ENCODE data around the gene GDI2. TPM values are rescaled to one million over a fixed set of nuclear protein-coding genes. Genes with fewer than 3 reads are reported as not detected.

GDI2 gene
- total and polyA plus RNA-seq, 10 donors, result 100 to 272 (median 198) TPM

DNA sequence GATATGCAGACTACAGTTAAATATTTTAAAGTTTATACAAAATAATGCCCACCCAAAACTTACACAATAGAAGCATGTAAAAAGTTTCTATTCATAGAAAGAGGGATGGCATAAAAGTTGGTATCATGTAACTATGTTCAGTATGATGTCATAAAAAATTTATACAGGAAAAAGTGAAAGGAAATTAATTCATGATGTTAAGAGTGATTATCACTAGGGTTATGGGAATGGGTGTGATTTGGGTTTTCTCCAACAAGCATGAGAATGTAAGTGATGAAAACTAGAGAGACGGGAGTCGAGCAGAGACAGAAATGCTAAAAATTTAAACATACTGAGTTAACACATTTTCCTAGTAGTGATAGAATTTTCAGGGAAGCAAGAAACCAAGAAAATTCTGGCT, 52.7 kb downstream of the GDI2 start:
- TF ChIP-seq POLR2AphosphoS5 (IDR thresholded peaks at IDR 0.05) (no peak), POLR2A (IDR thresholded peaks at IDR 0.05) (no peak)
- TF ChIP-seq, protein P1, sequence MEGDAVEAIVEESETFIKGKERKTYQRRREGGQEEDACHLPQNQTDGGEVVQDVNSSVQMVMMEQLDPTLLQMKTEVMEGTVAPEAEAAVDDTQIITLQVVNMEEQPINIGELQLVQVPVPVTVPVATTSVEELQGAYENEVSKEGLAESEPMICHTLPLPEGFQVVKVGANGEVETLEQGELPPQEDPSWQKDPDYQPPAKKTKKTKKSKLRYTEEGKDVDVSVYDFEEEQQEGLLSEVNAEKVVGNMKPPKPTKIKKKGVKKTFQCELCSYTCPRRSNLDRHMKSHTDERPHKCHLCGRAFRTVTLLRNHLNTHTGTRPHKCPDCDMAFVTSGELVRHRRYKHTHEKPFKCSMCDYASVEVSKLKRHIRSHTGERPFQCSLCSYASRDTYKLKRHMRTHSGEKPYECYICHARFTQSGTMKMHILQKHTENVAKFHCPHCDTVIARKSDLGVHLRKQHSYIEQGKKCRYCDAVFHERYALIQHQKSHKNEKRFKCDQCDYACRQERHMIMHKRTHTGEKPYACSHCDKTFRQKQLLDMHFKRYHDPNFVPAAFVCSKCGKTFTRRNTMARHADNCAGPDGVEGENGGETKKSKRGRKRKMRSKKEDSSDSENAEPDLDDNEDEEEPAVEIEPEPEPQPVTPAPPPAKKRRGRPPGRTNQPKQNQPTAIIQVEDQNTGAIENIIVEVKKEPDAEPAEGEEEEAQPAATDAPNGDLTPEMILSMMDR (IDR thresholded peaks at IDR 0.05 in 8 of 11, conservative IDR thresholded peaks at IDR 0.05 in 3 of 11), result no peak
- H3K4me3 ChIP-seq, result no peak overlapping the region
- intact Hi-C loops (cut with DNase I; ENCODE audit: low total_unique reads), result no loop called here
- H3K9me3 ChIP-seq, result no peaks in the 10 kb centered on the region
- no peaks in the 10 kb centered on the region for H3K27me3 ChIP-seq (replicated peaks in 1 of 7)
- peaks cover 2 to 100% (median 85%) of the 10 kb centered on the region in 6 donors for H3K36me3 ChIP-seq
- DNase-seq, result no peak
- no peaks in the 10 kb centered on the region for H3K4me1 ChIP-seq
- no peak overlapping the region for H3K27ac ChIP-seq
- WGBS, 5 donors, result 79 to 98% (median 90%) methylated on average over 2 of the region's 2 CpGs

DNA sequence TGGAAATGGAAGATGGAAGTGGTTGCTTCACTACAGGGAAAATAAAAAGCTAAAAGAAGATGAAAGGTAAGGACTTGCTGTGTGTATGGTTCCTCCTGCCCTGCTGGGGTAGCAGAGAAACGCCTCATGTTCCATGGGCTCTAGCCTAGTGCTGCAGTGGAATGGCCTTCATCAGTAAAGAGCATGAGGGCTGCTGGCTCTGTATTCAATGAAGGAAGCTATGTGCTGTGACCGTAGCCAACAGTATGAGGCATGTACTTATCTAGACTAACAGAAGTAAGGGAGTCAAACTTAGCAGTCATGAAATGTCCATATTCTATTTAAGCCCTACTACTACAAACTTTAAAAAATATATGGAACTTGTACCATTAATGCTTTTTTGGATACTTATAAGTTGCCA, 54.3 kb downstream of the GDI2 start:
- H3K27me3 ChIP-seq (replicated peaks in 1 of 7), result no peaks in the 10 kb centered on the region
- DNase-seq, result no peak
- H3K4me3 ChIP-seq, result no peak overlapping the region
- no peaks in the 10 kb centered on the region for H3K4me1 ChIP-seq
- H3K36me3 ChIP-seq, result peaks cover 0 to 95% (median 69%) of the 10 kb centered on the region in 6 donors
- TF ChIP-seq POLR2A (IDR thresholded peaks at IDR 0.05) (no peak), POLR2AphosphoS5 (IDR thresholded peaks at IDR 0.05) (peak in 1 of 3 donors; percentile 19)
- intact Hi-C loops (cut with DNase I; ENCODE audit: low total_unique reads), result no loop called here
- H3K9me3 ChIP-seq, result no peaks in the 10 kb centered on the region
- 84 to 95% (median 94%) methylated on average over 2 of the region's 2 CpGs for WGBS, 5 donors
- H3K27ac ChIP-seq, result no peak overlapping the region

DNA sequence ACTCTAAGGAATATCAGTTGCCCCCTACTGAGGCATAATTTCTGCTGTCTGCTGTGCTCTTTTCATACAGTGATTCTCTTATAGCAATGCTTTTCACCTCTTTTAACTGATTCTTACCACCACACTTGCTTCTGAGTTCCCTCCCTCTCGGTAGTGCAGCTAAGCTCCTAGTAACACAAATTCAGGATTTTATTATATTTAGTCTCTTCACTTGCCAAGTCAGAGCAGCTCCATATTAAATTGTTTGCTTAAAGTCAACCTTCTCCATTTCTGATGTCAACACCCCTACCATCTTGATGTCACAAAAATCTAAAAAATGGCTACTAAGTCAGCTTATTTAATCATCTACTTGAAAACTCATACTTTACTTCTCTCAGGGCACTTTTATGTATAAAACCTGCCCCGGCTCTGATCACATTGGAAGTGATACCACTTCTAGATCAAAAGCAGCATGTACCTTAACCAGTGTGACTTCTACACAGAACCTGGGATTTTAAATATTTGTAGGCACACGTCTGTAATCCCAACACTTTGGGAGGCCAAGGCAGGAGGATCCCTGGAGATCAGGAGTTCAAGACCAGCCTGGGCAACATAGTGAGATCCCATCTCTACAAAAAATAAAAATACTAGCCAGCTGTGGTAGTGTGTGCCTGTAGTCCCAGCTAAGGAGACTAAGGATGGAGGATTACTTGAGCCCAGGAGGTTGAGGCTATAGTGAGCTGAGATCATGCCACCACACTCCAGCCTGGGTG, 55.3 kb downstream of the GDI2 start:
- H3K4me3 ChIP-seq, result no peak overlapping the region
- WGBS, 5 donors, result 93 to 99% (median 96%) methylated on average over 3 of the region's 3 CpGs
- peak overlapping the region in 1 of 8 donors; percentile 5 for H3K27ac ChIP-seq
- peaks cover 0 to 95% (median 59%) of the 10 kb centered on the region in 6 donors for H3K36me3 ChIP-seq
- no peaks in the 10 kb centered on the region for H3K27me3 ChIP-seq (replicated peaks in 1 of 7)
- DNase-seq, result no peak
- intact Hi-C loops (cut with DNase I; ENCODE audit: low total_unique reads), result no loop called here
- H3K9me3 ChIP-seq, result no peaks in the 10 kb centered on the region
- H3K4me1 ChIP-seq, result no peaks in the 10 kb centered on the region
- TF ChIP-seq POLR2A (IDR thresholded peaks at IDR 0.05) (no peak), POLR2AphosphoS5 (IDR thresholded peaks at IDR 0.05) (no peak)
- TF ChIP-seq, protein P1 (IDR thresholded peaks at IDR 0.05 in 8 of 11, conservative IDR thresholded peaks at IDR 0.05 in 3 of 11), result no peak

DNA sequence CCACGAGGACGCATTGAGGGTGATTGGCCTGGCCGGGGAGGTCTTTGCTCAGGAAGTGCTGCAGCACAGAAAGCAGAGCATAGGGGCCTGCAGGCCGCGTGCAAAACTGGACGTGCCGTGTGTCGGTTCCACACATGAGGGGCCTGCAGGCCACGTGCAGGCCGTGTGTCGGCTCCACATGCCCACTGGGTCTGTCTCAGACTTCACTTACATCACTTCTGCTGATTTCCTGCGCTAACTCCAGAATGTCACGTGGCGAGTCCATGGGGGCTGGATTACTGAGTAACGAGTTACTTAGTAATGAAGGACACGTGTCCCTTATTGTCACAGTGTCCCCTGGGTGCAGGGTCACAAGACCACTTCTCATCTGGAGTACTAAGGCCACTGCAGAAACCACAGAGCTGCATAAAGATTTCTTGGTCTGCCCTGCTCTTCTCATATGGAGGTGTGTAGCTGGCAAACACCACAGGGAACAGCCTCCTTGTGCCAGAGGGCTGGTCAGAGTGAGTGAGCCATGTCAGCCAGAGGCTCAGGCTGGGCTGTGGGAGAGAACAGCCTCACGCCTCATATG, 60.8 kb downstream of the GDI2 start:
- 87 to 95% (median 90%) methylated on average over 17 of the region's 17 CpGs for WGBS, 5 donors
- Histone ChIP-seq H3K9me3 (no peaks in the 10 kb centered on the region), H3K36me3 (peaks cover 0 to 93% (median 36%) of the 10 kb centered on the region in 6 donors), H3K27ac (no peak overlapping the region), H3K4me1 (no peaks in the 10 kb centered on the region), H3K4me3 (no peak overlapping the region), H3K27me3 (replicated peaks in 1 of 7) (no peaks in the 10 kb centered on the region)
- TF ChIP-seq, protein P1 (IDR thresholded peaks at IDR 0.05 in 8 of 11, conservative IDR thresholded peaks at IDR 0.05 in 3 of 11), result no peak
- TF ChIP-seq POLR2AphosphoS5 (IDR thresholded peaks at IDR 0.05), result peak in 2 of 3 donors; percentile 25 to 52
- DNase-seq, result no peak
- intact Hi-C loops (cut with DNase I; ENCODE audit: low total_unique reads), result no loop called here

All from spleen (tissue), 11 donors.